GM19025 (cell line): Measurements from ENCODE around the gene PGBD5.

Experiments used
- ATAC-seq: cut with Tn5 transposase; IDR thresholded peaks from one replicate; pipeline ENCODE4 v1.9.1; 2021; ENCODE audit warnings: mild to moderate bottlenecking, low read depth, moderate library complexity; ENCODE audit not compliant: unreplicated experiment

The PGBD5 gene

DNA sequence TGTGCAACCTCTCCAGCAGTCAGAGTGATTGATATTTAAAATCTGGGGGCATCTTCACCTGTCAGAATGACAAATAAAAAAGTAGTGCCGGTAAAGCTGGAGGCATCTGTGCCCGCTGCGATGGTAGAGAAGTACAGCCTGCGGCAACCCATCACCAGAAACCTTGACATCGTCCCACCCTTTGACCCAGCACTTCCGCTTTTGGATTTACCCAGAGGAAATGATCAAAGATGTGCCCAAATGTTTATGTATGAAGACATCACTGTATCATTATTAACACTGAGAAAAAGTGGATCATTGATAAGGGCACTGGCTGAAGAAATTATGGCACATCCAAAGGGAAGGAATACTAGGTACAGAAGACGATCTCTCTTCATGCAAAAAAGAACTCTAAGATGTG lies 96.0 kb downstream of the PGBD5 start:
- ATAC-seq: no peak

DNA sequence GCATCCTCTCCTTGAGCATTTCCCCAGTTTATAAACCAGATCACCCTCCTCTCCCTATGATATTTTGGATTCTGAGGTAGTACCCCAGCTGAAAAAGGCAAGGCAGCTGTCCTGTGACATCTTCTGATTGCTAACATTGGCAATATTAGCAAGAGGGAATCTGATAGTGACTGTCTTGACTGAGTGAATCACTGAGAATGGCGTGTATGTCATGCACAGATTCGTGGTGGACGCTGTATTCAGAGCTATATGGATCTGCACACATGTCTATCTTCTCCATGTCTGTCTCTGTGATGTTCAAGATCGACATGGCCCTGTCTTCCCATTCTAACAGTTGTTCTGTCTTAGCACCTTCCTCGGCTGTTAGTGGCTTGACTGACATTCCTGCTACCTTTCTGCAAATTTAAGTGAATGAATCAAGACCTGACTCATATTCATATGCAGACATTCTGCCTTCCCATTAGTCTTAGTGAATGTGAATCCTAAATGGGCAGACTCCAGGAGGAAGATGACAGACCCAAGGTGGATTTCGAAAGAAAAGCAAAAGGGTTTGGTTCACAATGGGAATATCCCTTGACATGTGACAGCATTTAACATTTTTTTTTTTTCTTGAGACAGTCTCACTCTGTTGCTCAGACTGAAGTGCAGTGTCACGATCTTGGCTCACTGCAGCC lies 97.7 kb downstream of the PGBD5 start:
- ATAC-seq: no peak

GRCh38 chr1:230327892-230328284 lies 98.2 kb downstream of the PGBD5 start:
- ATAC-seq: peak; percentile 59

DNA sequence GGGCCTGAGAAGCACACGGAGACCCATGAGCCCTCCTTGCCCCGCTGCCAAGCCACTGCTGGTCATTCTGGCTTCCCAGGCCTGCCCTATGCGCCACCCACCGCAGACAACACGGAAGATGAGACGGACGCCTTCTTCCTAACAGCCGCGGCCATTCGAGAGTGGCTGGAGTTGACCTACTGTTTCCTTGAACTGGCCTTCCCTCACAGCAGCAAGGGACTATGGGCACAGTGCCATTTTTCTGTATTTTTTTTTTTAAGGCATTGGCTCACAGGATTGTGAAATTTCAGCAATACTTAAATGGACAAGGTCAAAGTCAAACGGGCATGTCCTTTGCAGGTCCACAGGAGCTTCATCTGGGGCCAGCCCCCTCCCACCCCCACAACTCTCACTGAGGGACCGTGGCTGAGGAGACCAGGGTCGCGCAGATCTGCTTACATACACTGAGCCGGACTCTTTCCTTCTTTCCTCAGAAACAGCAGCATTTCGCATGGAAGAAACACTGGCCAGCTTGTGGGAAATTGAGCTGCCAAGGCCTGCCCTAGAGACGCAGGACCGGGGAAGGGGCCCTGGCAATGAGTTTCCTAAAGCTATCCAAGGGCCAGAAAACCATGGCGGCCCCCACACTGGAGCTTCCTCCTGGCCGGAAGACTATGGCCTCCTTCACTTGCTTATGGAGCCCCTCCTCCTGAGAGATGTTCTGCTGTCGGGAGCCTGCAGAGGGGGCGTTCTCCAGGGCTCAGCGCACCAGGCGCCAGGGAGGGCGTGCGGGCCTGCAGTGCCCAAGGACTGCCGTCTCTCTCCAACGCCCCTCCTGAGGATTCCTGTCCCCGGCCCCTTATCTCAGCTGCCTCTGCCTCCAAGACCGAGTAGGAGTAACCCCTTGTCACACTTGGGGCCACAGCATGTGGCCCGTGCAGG lies 98.9 kb downstream of the PGBD5 start:
- no peak for ATAC-seq

DNA sequence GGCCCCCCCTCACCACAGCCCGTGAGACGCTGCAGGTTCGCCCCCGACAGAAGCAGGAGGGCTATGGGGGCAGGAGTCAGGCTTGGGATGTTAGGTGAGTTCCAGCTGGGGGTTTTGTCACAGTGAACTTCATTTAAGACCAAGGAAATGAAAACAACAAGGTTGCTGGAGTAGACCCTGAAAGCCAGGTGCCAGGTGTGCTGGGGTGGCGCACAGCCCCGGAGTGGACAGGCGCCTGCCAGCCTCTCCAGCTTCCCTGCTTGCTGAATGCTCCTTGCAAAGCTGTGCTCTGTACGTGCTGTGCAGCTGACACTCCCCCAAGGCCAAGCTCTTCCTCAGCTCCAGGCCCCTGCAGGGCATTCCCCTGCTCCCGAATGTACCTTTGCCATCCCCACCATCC lies 102.4 kb downstream of the PGBD5 start:
- ATAC-seq: no peak

DNA sequence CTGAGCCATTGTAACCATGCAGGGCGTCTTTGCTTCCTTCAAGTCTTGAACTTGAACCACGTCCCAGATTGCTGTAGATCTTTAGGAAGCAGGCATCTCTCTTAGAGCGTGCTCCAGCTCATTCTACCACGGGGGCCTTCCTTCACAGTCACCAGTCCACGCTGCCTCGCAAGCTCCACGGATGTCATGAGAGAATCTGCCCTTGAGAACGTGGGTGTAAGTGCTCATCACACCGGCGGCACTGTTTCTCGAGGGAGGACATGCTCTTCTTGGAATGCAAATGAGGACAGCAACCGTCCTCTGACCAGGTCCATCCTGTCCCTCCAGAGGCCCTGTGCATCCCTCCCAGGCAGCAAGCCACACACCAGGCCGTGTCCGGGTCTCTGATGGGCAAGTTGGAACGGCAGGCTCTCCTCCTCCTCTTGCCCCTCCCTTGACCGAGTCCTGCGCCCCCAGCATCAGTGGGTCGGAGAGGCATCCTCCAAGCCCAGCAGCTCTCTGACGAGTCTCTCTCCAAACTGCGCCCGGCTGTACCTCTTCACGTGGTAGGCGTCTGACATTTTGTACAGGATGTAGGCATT lies 103.1 kb downstream of the PGBD5 start:
- ATAC-seq: no peak

DNA sequence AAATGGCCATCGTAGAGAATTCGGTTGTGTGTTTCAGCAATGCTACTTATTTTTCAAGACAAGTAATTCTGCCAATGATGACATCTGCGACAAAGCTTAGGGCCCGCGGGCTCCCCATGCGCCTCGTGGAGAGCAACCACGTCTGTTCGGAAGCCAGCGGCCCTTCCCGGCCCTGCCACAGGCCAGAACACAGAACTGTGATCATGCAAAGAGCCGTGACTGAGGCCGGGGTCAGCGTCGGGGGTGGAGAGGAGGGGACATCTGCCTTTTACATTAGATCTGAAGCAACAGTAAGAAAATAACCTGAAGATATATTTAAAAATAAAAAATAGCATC lies 103.7 kb downstream of the PGBD5 start:
- ATAC-seq: no peak

GRCh38 chr1:230321741-230322420 lies 104.3 kb downstream of the PGBD5 start:
- ATAC-seq: no peak

DNA sequence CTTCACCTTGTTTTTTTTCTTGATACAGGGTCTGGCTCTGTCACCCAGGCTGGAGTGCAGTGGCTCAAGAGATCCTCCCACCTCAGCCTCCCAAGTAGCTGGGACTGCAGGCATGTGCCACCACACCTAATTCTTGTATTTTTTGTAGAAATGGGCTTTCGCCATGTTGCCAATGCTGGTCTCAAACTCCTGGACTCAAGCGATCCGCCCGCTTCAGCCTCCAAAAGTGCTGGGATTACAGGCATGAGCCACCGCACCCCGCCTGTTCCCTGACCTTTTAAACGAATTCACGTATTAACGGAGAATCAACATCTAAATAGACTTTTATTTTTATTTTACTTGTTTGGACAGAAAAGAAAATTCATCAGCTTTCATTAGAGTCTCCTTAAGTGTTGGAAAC lies 104.8 kb downstream of the PGBD5 start:
- no peak for ATAC-seq

- ATAC-seq: no peak
Observed at GRCh38 chr1:230320804-230321203, 105.3 kb downstream of the PGBD5 start.

DNA sequence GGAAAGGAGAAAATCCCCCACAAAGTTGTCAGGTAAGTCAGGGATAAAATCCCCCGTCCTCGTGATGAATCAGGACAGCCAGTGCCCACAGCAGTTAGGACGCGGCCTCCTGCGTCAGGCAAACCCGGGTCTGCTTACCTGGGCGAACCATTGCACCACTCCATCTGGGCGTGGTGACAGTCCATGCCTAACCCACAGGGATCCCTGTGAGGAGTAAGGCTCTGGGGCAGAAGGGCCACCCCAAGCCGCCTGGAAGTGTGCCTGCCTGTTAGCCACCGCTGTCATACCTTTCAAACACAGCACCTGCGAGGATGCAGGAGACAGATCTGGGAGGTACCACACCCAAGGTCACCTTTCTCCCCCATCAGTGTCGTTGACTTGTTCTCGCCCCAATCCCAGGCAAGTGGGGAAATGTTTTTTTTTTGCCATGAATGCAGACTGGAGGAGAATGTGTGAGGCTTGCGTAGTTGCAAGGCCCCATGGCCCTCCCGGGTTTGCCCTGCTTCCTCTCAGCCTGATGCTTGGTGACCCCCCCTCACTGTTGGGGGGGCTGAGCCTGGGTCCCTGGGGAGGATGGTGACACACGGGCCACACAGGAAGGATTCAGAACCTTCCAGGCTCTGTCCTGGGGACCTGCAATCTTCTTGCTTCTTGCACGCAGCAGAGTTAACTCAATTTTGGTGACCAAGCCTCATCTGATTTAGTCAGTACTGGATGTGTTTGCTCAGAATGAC lies 107.0 kb downstream of the PGBD5 start:
- ATAC-seq: no peak

DNA sequence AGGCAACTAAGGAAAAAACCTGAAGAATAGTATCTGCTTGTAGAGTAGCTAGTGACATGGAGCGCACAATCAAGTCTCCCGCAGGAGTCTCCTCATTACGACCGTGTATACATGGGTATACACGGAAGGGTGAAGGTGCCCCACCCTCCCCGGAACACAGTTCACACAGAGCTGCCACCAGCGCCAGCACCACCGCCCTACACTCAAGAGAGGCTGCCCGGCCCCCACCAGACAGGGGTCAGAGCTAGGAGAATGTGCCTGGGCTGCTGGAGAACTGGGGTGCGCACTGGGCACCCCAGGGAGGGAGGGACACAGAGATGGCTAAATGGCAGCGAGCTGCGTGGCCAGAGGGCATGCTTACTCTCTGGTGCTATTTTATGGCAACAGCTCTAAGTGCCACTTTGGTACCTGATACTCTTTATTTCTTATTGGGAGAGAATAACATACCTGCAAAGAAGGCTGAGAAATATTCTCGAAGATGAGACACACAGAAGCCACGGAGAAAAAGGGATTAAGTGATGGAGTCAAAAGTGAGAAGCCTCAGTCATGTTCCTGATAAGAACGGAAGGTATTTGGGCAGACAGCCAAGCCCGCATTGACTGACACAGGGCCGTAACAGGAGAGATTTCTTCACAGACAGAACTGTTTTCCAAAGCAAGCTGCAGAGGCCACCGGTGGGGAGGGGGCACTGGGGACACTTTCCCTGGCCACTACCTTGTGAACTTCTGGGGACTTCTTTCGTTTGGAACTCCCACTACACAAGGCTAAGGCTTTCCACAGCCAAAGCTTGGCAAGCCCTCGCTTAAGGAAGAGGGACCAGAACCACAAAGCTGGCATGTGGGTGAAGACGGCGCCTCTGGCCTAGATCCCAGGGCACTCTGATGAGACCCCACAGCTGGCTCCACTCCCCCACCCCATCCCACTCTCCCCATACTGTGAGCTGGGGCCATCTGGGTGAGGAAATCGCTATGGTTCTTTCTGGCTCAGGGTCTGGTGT lies 108.0 kb downstream of the PGBD5 start:
- ATAC-seq: no peak

GRCh38 chr1:230316864-230317745 lies 109.0 kb downstream of the PGBD5 start:
- no peak for ATAC-seq

DNA sequence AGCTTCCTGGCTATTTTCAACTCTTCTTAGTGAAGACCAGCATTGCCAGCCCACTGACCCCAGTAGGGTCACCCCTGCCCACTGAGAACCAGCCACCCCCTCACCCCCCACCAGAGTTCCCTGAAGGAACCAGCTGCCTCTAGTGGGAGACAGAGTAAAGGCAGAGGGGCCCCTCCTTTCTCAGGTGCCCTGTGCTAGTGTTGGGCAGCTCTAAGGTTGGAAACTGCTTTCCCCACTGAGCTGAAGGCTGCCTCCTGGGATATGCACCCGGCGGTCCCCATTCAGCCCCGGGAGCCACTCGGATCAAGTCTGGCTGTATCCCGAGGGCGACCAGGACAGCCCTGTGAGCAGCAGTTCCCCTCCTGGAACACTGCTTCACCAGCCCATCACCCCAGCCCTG lies 111.0 kb downstream of the PGBD5 start:
- no peak for ATAC-seq

GRCh38 chr1:230314142-230314470 lies 112.0 kb downstream of the PGBD5 start:
- no peak for ATAC-seq

GRCh38 chr1:230313453-230314141 lies 112.5 kb downstream of the PGBD5 start:
- ATAC-seq: no peak

GRCh38 chr1:230312676-230313075 lies 113.5 kb downstream of the PGBD5 start:
- no peak for ATAC-seq
